Fibroblast of pulmonary artery (primary cell): ENCODE measurements around the gene CTXN3.

Experiments
- DNase-seq: peaks from one replicate; pipeline ENCODE4 v3.0.0-alpha.2; 2010; ENCODE audit warnings: low read depth
- H3K4me3 ChIP-seq: replicated peaks from 2 replicates; pipeline ENCODE4 v1.5.1; 2011; ENCODE audit warnings: low read depth, mild to moderate bottlenecking, control low read depth, low read length, moderate library complexity
- CTCF ChIP-seq: IDR thresholded peaks from 2 replicates; pipeline ENCODE4 v1.5.1; 2011; ENCODE audit warnings: mild to moderate bottlenecking, control low read depth, low read length, inconsistent platforms; ENCODE audit errors: missing control alignments

CTXN3 gene

GRCh38 chr5:127680595-127680994 lies 31.7 kb downstream of the CTXN3 start:
- no peak for DNase-seq
- no peak overlapping the region for H3K4me3 ChIP-seq
- no peak for TF ChIP-seq CTCF

- no peak for TF ChIP-seq CTCF
- no peak overlapping the region for H3K4me3 ChIP-seq
- DNase-seq = peak; percentile 60
These were observed 34.1 kb downstream of the CTXN3 start for GRCh38 chr5:127683008-127683407.

GRCh38 chr5:127684726-127685467 lies 36.0 kb downstream of the CTXN3 start:
- no peak overlapping the region for H3K4me3 ChIP-seq
- DNase-seq = no peak
- TF ChIP-seq CTCF = no peak

- no peak overlapping the region for H3K4me3 ChIP-seq
- TF ChIP-seq CTCF = no peak
- DNase-seq = peak; percentile 29
These were observed 36.8 kb downstream of the CTXN3 start for GRCh38 chr5:127685662-127686061.

GRCh38 chr5:127686424-127686823 lies 37.5 kb downstream of the CTXN3 start:
- no peak for DNase-seq
- TF ChIP-seq CTCF = no peak

GRCh38 chr5:127694518-127695171 lies 45.8 kb downstream of the CTXN3 start:
- no peak for TF ChIP-seq CTCF
- DNase-seq = no peak
- H3K4me3 ChIP-seq = no peak overlapping the region

More at GRCh38 chr5:127686424-127686823, 37.5 kb downstream of the CTXN3 start:
- no peak overlapping the region for H3K4me3 ChIP-seq
